Common myeloid progenitor, CD34-positive (primary cell): ENCODE results near the gene SPTSSB.
A peak's percentile ranks its signal among the peaks of the same experiment; 100 is the strongest.

Experiments
- CTCF ChIA-PET: fragments of 350-600 bp; sonication (Branson Sonifier 250); formaldehyde crosslinking; loops from one replicate; lab custom pipeline; 2021; ENCODE audit warnings: antibody characterized with exemption; lab: Charles Lee
- POLR2A ChIA-PET: fragments of 350-600 bp; sonication (Branson Sonifier 250); formaldehyde crosslinking; loops from one replicate; lab custom pipeline; 2021; ENCODE audit warnings: antibody characterized with exemption; lab: Charles Lee
- DNase-seq, 3 donors: peaks; one replicate each; pipeline versions ENCODE4 v3.0.0 to v3.0.0-alpha.2; 2013
- H3K27ac ChIP-seq, 2 experiments: 1 replicate in 1 of 2; 2 replicates in 1 of 2; pipeline ENCODE4 v1.7.0; 2013; ENCODE audit warnings: inconsistent platforms in 2 of 2, low read length in 2 of 2, mild to moderate bottlenecking in 2 of 2, low read depth in 1 of 2, moderate library complexity in 1 of 2; ENCODE audit not compliant: severe bottlenecking in 2 of 2, insufficient read depth in 1 of 2, poor library complexity in 1 of 2
- H3K27me3 ChIP-seq, 5 experiments: replicated peaks in 2 of 5; 1 replicate in 3 of 5; 2 replicates in 2 of 5; pipeline versions ENCODE4 v1.6.1 to v1.7.0; 2013; ENCODE audit warnings: low read length in 4 of 5, mild to moderate bottlenecking in 2 of 5, moderate library complexity in 2 of 5, inconsistent platforms in 1 of 5; ENCODE audit not compliant: insufficient read depth in 5 of 5, control insufficient read depth in 4 of 5
- H3K36me3 ChIP-seq, 4 experiments: 1 replicate in 2 of 4; 2 replicates in 2 of 4; pipeline versions ENCODE4 v1.6.1 to v1.7.0; 2013; ENCODE audit warnings: low read length in 3 of 4, control low read depth in 1 of 4, mild to moderate bottlenecking in 1 of 4; ENCODE audit not compliant: control insufficient read depth in 4 of 4, insufficient read depth in 4 of 4
- H3K4me1 ChIP-seq, 4 experiments: 1 replicate in 3 of 4; 2 replicates in 1 of 4; pipeline versions ENCODE4 v1.6.1 to v1.7.1; 2013; ENCODE audit warnings: low read length in 3 of 4, mild to moderate bottlenecking in 3 of 4, control low read depth in 1 of 4, inconsistent platforms in 1 of 4, moderate library complexity in 1 of 4; ENCODE audit not compliant: control insufficient read depth in 4 of 4, insufficient read depth in 4 of 4; ENCODE audit errors: control extremely low read depth in 1 of 4
- H3K4me3 ChIP-seq, 7 experiments: 1 replicate in 4 of 7; 2 replicates in 3 of 7; pipeline versions ENCODE4 v1.5.1 to v1.7.0; 2013; ENCODE audit warnings: mild to moderate bottlenecking in 7 of 7, low read length in 6 of 7, moderate library complexity in 6 of 7, inconsistent platforms in 2 of 7, low read depth in 2 of 7, control low read depth in 1 of 7; ENCODE audit not compliant: insufficient read depth in 4 of 7, control insufficient read depth in 1 of 7; ENCODE audit errors: extremely low read depth in 1 of 7
- H3K9me3 ChIP-seq, 5 experiments: 1 replicate in 4 of 5; 2 replicates in 1 of 5; pipeline versions ENCODE4 v1.6.1 to v1.7.1; 2013; ENCODE audit warnings: low read length in 4 of 5, mild to moderate bottlenecking in 2 of 5, inconsistent platforms in 1 of 5, low read depth in 1 of 5, moderate library complexity in 1 of 5; ENCODE audit not compliant: control insufficient read depth in 4 of 5, insufficient read depth in 2 of 5; ENCODE audit errors: control extremely low read depth in 1 of 5
- WGBS: methylation state at CpG from one replicate; pipeline ENCODE4 v1.1.5; 2013; ENCODE audit not compliant: insufficient coverage; 5-methylcytosine and 5-hydroxymethylcytosine counted together

Gene SPTSSB

GRCh38 chr3:161413127-161413854 lies 42.0 kb upstream of the SPTSSB start:
- H3K4me1 ChIP-seq = no peaks in the 10 kb centered on the region
- H3K4me3 ChIP-seq = no peak overlapping the region
- POLR2A ChIA-PET = no interaction called here
- H3K27ac ChIP-seq = no peak overlapping the region
- H3K36me3 ChIP-seq = no peaks in the 10 kb centered on the region
- no peak for DNase-seq
- no peaks in the 10 kb centered on the region for H3K9me3 ChIP-seq
- CTCF ChIA-PET = interaction anchor here (0.8 to 1.1 kb wide), 2 partner anchors 57 to 139 kb away, joined by 3 to 5 read pairs; no protein-coding TSS in a partner anchor
- 100% methylated on average over 2 of the region's 2 CpGs for WGBS
- H3K27me3 ChIP-seq = no peaks in the 10 kb centered on the region

GRCh38 chr3:161412123-161412522 lies 40.8 kb upstream of the SPTSSB start:
- H3K27ac ChIP-seq = no peak overlapping the region
- peaks cover 0 to under 1% (median 0%) of the 10 kb centered on the region in 4 experiments for H3K4me1 ChIP-seq
- WGBS = no CpG with 5 or more reads among the region's 1 CpG
- no peaks in the 10 kb centered on the region for H3K9me3 ChIP-seq
- POLR2A ChIA-PET = no interaction called here
- CTCF ChIA-PET = interaction anchor here (1.1 kb wide), 1 partner anchor 56 kb away, joined by 3 read pairs; no protein-coding TSS in a partner anchor
- no peak overlapping the region for H3K4me3 ChIP-seq
- H3K36me3 ChIP-seq = no peaks in the 10 kb centered on the region
- DNase-seq = no peak
- no peaks in the 10 kb centered on the region for H3K27me3 ChIP-seq

- Histone ChIP-seq H3K27ac (no peak overlapping the region), H3K4me1 (peaks cover 0 to 12% (median 7%) of the 10 kb centered on the region in 4 experiments), H3K9me3 (peaks cover 0 to 5% (median 0%) of the 10 kb centered on the region in 5 experiments), H3K27me3 (no peaks in the 10 kb centered on the region), H3K4me3 (no peak overlapping the region), H3K36me3 (no peaks in the 10 kb centered on the region)
- ChIA-PET CTCF (interaction anchor here (1.4 to 5.3 kb wide), 4 partner anchors 11 to 453 kb away, joined by 4 to 38 read pairs (median 16); no protein-coding TSS in a partner anchor), POLR2A (no interaction called here)
- no peak for DNase-seq
- 100% methylated on average over 3 of the region's 3 CpGs for WGBS
Observed at GRCh38 chr3:161409858-161410257, 38.5 kb upstream of the SPTSSB start.

- ChIA-PET POLR2A (no interaction called here), CTCF (interaction anchor here (1.1 to 5.3 kb wide), 8 partner anchors 11 to 138 kb away, joined by 3 to 38 read pairs (median 10); no protein-coding TSS in a partner anchor)
- Histone ChIP-seq H3K4me3 (no peak overlapping the region), H3K27ac (no peak overlapping the region), H3K36me3 (no peaks in the 10 kb centered on the region), H3K4me1 (peaks cover 0 to 12% (median 7%) of the 10 kb centered on the region in 4 experiments), H3K27me3 (no peaks in the 10 kb centered on the region), H3K9me3 (peaks cover 0 to 6% (median 0%) of the 10 kb centered on the region in 5 experiments)
- DNase-seq = peak; percentile 37 to 65 (median 57)
- WGBS = 22% methylated on average over 3 of the region's 3 CpGs
Observed at GRCh38 chr3:161409069-161409468, 37.8 kb upstream of the SPTSSB start.

- H3K4me1 ChIP-seq = peaks cover 0 to 12% (median 7%) of the 10 kb centered on the region in 4 experiments
- DNase-seq = peak; percentile 23 to 70 (median 67)
- peaks cover 0 to 6% (median 0%) of the 10 kb centered on the region in 5 experiments for H3K9me3 ChIP-seq
- no peaks in the 10 kb centered on the region for H3K27me3 ChIP-seq
- H3K36me3 ChIP-seq = no peaks in the 10 kb centered on the region
- WGBS = no CpG with 5 or more reads among the region's 1 CpG
- H3K4me3 ChIP-seq = no peak overlapping the region
- ChIA-PET CTCF (interaction anchor here (0.6 to 5.3 kb wide), 6 partner anchors 12 to 450 kb away, joined by 3 to 38 read pairs (median 4); no protein-coding TSS in a partner anchor), POLR2A (no interaction called here)
- H3K27ac ChIP-seq = no peak overlapping the region
Observed at GRCh38 chr3:161406594-161407555, 35.6 kb upstream of the SPTSSB start.

- H3K4me1 ChIP-seq = peaks cover 0 to 12% (median 7%) of the 10 kb centered on the region in 4 experiments
- H3K9me3 ChIP-seq = peaks cover 0 to 6% (median 0%) of the 10 kb centered on the region in 5 experiments
- DNase-seq = no peak
- ChIA-PET POLR2A (no interaction called here), CTCF (interaction anchor here (5.3 kb wide), 1 partner anchor 130 kb away, joined by 38 read pairs; no protein-coding TSS in a partner anchor)
- 87% methylated on average over 4 of the region's 4 CpGs for WGBS
- H3K27ac ChIP-seq = no peak overlapping the region
- H3K4me3 ChIP-seq = no peak overlapping the region
- no peaks in the 10 kb centered on the region for H3K27me3 ChIP-seq
- no peaks in the 10 kb centered on the region for H3K36me3 ChIP-seq
Observed at GRCh38 chr3:161405836-161406235, 34.5 kb upstream of the SPTSSB start.
